Stimulated activated memory B cell treated with anti-CD40 and anti-IgM and Interleukin-4, amounts not matched to agents 10 μg/mL and 1 μg/mL and 100 μg/mL, for 72 hours (primary cell): Measurements from ENCODE around the gene LRRC37A3.
"Not testable (repeated sequence)": the region's sequence is repeated elsewhere in the genome, so short reads cannot be mapped to it uniquely, and the experiment has no call there.

Experiments used
- ATAC-seq: fragments of 150-1000 bp; cut with Tn5 transposase; 2 replicates; pipeline ENCODE4 v1.10.0; 2021
- H3K27ac Mint-ChIP-seq: one replicate; pipeline ENCODE4 v1.8.0; 2022; ENCODE audit warnings: mild to moderate bottlenecking, mixed read lengths
- H3K27me3 Mint-ChIP-seq: one replicate; pipeline ENCODE4 v1.8.0; 2022; ENCODE audit warnings: mixed read lengths
- H3K36me3 Mint-ChIP-seq: one replicate; pipeline ENCODE4 v1.8.0; 2022; ENCODE audit warnings: mixed read lengths
- H3K4me1 Mint-ChIP-seq: one replicate; pipeline ENCODE4 v1.8.0; 2022; ENCODE audit warnings: mixed read lengths
- H3K4me3 Mint-ChIP-seq: one replicate; pipeline ENCODE4 v1.8.0; 2022; ENCODE audit warnings: mild to moderate bottlenecking, moderate library complexity, mixed read lengths
- H3K9me3 Mint-ChIP-seq: one replicate; pipeline ENCODE4 v1.8.0; 2022; ENCODE audit warnings: mixed read lengths

Gene LRRC37A3

DNA sequence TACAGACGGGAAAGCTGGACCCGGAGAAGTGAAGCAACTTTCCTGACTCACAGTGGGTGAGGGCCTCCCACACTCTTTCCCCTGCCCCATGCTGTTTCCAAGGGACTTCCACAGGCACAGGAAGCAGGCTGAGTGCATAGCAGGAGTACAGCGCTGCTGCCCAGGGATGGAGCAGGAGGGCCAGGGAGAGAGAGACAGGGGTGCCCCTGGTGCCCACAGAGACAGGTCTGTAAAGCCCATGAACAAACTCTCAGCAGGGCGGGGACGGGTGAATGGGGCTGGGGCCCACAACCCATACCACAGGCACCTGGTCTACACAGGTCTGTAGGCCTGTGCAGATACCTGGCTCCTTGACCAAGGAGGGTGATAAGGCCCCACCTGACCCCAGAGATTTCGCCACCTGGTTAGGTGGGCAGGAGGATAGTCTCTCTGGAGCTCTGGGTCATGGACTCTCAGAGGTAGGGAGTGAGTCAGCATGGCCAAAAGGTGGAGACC, 15.1 kb upstream of the LRRC37A3 start:
- not testable (repeated sequence) for H3K27me3 Mint-ChIP-seq, H3K4me1 Mint-ChIP-seq, ATAC-seq, H3K36me3 Mint-ChIP-seq, H3K27ac Mint-ChIP-seq, H3K4me3 Mint-ChIP-seq, H3K9me3 Mint-ChIP-seq

DNA sequence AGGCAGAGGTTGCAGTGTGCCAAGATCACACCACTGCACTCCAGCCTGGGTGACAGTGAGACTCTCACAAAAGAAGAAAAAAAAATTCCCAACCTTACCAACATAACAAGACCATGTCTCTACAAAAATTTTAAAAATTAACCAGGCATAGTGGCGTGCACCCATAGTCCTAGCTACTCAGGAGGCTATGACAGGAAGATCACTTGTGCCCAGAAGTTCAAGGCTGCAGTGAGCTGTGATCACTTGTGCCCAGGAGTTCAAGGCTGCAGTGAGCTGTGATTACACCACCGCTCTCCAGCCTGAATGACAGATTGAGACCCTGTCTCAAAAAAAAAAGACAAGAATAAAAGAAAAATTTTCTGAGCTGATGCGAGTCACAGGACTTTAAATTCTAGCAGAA, 13.6 kb upstream of the LRRC37A3 start:
- not testable (repeated sequence) for H3K27me3 Mint-ChIP-seq, H3K9me3 Mint-ChIP-seq, H3K4me1 Mint-ChIP-seq, H3K27ac Mint-ChIP-seq, ATAC-seq, H3K36me3 Mint-ChIP-seq, H3K4me3 Mint-ChIP-seq

DNA sequence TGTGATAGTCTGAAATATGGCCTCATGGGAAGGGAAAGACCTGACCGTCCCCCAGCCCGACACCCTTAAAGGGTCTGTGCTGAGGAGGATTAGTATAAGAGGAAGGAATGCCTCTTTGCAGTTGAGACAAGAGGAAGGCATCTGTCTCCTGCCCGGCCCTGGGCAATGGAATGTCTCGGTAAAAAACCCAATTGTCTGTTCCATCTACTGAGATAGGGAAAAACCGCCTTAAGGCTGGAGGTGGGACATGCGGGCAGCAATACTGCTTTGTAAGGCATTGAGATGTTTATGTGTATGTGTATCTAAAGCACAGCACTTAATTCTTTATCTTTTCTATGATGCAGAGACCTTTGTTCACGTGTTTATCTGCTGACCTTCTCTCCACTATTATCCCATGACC, 11.1 kb upstream of the LRRC37A3 start:
- not testable (repeated sequence) for H3K36me3 Mint-ChIP-seq, H3K27me3 Mint-ChIP-seq, H3K27ac Mint-ChIP-seq, H3K9me3 Mint-ChIP-seq, H3K4me1 Mint-ChIP-seq, ATAC-seq, H3K4me3 Mint-ChIP-seq

DNA sequence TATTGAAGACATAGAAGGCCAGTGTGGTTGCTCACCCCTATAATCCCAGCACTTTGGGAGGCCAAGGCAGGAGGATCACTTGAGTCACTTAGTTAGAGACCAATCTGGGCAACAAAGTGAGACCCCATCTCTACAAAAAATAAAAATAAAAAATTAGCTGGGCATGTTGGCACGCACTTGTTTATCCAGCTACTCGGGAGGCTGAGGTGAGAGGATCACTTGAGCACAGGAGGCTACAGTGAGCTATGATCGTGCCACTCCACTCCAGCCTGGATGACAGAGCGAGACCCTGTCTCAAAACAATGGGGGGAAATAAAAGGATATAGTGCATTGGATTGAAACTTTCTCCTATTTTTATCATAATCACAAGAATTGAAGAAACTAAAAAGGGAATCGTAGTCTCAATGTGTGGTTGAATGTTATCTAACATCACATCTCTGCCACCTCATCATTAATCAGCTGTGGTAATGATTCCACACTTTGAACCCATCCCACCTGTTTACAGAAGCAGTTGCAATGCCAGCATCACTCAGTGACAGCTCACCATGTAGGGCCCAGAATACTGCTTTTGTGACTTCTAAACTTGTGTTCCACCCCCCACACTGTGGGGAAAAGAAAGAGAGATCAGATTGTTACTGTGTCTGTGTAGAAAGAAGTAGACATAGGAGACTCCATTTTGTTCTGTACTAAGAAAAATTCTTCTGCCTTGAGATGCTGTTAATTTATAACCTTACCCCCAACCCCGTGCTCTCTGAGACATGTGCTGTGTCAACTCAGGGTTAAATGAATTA, 10.3 kb upstream of the LRRC37A3 start:
- not testable (repeated sequence) for H3K4me3 Mint-ChIP-seq, H3K27me3 Mint-ChIP-seq, H3K27ac Mint-ChIP-seq, H3K36me3 Mint-ChIP-seq, H3K4me1 Mint-ChIP-seq, ATAC-seq, H3K9me3 Mint-ChIP-seq

DNA sequence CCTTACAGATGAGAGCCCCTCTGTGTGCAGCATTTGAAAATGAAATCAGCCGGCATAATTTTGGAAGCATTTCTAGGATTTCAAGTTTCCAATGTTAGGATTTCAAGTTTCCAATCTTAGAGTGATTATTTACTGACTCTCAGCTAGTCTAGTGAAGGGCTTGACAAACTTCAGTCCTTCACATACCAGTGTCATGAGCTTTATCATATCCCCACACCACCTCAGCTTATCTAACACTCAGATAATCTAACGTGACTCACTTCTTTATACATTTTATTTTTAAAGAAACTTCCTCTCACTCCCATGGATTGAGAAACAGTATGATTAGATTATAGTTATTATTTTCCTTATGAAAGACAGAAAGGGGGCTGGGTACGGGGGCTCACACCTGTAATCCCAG, 9.4 kb upstream of the LRRC37A3 start:
- H3K9me3 Mint-ChIP-seq, H3K4me3 Mint-ChIP-seq, ATAC-seq, H3K27me3 Mint-ChIP-seq, H3K36me3 Mint-ChIP-seq, H3K27ac Mint-ChIP-seq, H3K4me1 Mint-ChIP-seq: not testable (repeated sequence)

- H3K9me3 Mint-ChIP-seq, H3K36me3 Mint-ChIP-seq, H3K4me3 Mint-ChIP-seq, H3K27me3 Mint-ChIP-seq: not testable (repeated sequence)
- Mint-ChIP-seq H3K4me1 (peaks cover 20% of the 10 kb centered on the region), H3K27ac (peak overlapping the region; percentile 54)
- peak; percentile 66 for ATAC-seq
Measured at GRCh38 chr17:64927444-64927843, 8.2 kb upstream of the LRRC37A3 start.

GRCh38 chr17:64926430-64926829, 7.2 kb upstream of the LRRC37A3 start:
- H3K27me3 Mint-ChIP-seq, H3K4me3 Mint-ChIP-seq, ATAC-seq, H3K9me3 Mint-ChIP-seq, H3K36me3 Mint-ChIP-seq, H3K27ac Mint-ChIP-seq: not testable (repeated sequence)
- H3K4me1 Mint-ChIP-seq, result peaks cover 26% of the 10 kb centered on the region

- not testable (repeated sequence) for ATAC-seq, H3K27me3 Mint-ChIP-seq, H3K4me3 Mint-ChIP-seq, H3K9me3 Mint-ChIP-seq, H3K27ac Mint-ChIP-seq, H3K36me3 Mint-ChIP-seq
- peaks cover 32% of the 10 kb centered on the region for H3K4me1 Mint-ChIP-seq
Measured at GRCh38 chr17:64925244-64925643, 6.0 kb upstream of the LRRC37A3 start.

DNA sequence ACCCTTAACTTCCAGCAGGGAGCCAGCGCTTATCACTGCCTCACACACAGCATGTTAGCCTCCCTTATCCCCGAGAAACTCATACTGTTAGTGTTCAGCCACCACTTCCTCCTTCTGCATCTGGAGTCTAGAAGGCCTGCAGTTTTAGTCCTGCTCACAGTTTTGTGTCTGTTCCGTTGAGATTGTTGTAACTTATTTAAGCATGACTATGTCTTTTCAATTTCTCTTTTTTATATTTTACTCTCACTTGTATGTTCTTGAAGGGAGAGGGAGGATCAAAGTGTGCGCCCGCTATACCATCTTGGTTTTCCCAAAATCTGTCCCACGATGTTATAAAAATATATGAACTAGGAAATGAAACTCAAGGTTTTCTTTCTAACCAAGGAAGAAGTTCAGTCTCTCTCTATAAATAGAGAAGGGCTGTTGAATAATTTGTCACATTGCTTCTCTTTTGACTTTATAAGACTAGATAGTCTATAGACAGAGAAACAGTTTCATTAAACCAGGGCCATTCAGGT, 3.8 kb upstream of the LRRC37A3 start:
- Mint-ChIP-seq H3K4me1 (peaks cover 38% of the 10 kb centered on the region), H3K27ac (peak overlapping the region; percentile 96), H3K4me3 (peak overlapping the region; percentile 67)
- peak; percentile 55 for ATAC-seq
- H3K36me3 Mint-ChIP-seq, H3K9me3 Mint-ChIP-seq, H3K27me3 Mint-ChIP-seq: not testable (repeated sequence)

- Mint-ChIP-seq H3K9me3 (no peaks in the 10 kb centered on the region), H3K27ac (peak overlapping the region; percentile 91), H3K27me3 (no peaks in the 10 kb centered on the region), H3K4me3 (peak overlapping the region; percentile 71), H3K4me1 (peaks cover 32% of the 10 kb centered on the region), H3K36me3 (no peaks in the 10 kb centered on the region)
- ATAC-seq, result no peak
Measured at GRCh38 chr17:64920419-64921172, 1.3 kb upstream of the LRRC37A3 start.

- H3K36me3 Mint-ChIP-seq, result no peaks in the 10 kb centered on the region
- peaks cover 32% of the 10 kb centered on the region for H3K4me1 Mint-ChIP-seq
- peak overlapping the region; percentile 71 for H3K4me3 Mint-ChIP-seq
- H3K27ac Mint-ChIP-seq, result peak overlapping the region; percentile 91
- H3K27me3 Mint-ChIP-seq, result no peaks in the 10 kb centered on the region
- H3K9me3 Mint-ChIP-seq, result no peaks in the 10 kb centered on the region
- no peak for ATAC-seq
Measured at GRCh38 chr17:64920026-64920418, 744 bp upstream of the LRRC37A3 start.

- not testable (repeated sequence) for H3K9me3 Mint-ChIP-seq, H3K36me3 Mint-ChIP-seq, H3K27me3 Mint-ChIP-seq
- ATAC-seq, result peak; percentile 76
- H3K4me3 Mint-ChIP-seq, result peak overlapping the region; percentile 71
- H3K4me1 Mint-ChIP-seq, result peaks cover 32% of the 10 kb centered on the region
- H3K27ac Mint-ChIP-seq, result peak overlapping the region; percentile 91
Measured at GRCh38 chr17:64918842-64919288, 413 bp downstream of the LRRC37A3 start.

GRCh38 chr17:64917540-64917939, 1.7 kb downstream of the LRRC37A3 start:
- not testable (repeated sequence) for H3K4me3 Mint-ChIP-seq

DNA sequence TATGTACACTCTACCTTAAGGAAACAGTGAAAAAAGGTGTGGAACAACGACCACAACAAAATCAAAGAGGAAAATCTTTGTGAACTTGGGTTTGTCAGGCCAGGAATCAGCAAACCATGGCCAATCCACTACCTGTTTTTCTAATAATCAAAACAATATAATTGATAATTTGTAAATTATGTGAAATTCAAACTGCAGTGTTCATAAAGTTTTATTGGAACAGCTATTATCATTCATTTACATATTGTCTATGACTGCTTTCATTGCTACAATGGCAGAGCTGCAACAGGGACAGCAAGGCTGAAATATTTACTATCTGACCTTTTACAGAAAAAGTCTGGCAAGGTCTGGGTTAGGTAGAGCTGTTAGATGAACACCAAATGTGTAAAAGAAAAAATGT, 4.0 kb downstream of the LRRC37A3 start:
- not testable (repeated sequence) for ATAC-seq, H3K36me3 Mint-ChIP-seq, H3K4me1 Mint-ChIP-seq, H3K4me3 Mint-ChIP-seq, H3K27ac Mint-ChIP-seq, H3K27me3 Mint-ChIP-seq, H3K9me3 Mint-ChIP-seq

More at GRCh38 chr17:64917540-64917939, 1.7 kb downstream of the LRRC37A3 start:
- not testable (repeated sequence) for H3K9me3 Mint-ChIP-seq, H3K27ac Mint-ChIP-seq, H3K36me3 Mint-ChIP-seq, H3K27me3 Mint-ChIP-seq, ATAC-seq
- H3K4me1 Mint-ChIP-seq, result peaks cover 19% of the 10 kb centered on the region

- not testable (repeated sequence) for H3K9me3 Mint-ChIP-seq, H3K4me1 Mint-ChIP-seq, ATAC-seq, H3K4me3 Mint-ChIP-seq, H3K27me3 Mint-ChIP-seq, H3K27ac Mint-ChIP-seq, H3K36me3 Mint-ChIP-seq
Measured at GRCh38 chr17:64910191-64910514, 9.1 kb downstream of the LRRC37A3 start.
